Panc1 (cell line): ENCODE measurements around the gene CNTN4.

Source experiments
- CTCF ChIP-seq: fragments of 450-650 bp; IDR thresholded peaks from 2 replicates; pipeline ENCODE4 v1.5.1; 2017; ENCODE audit warnings: mild to moderate bottlenecking
- REST ChIP-seq, 2 experiments: IDR thresholded peaks; 2 replicates each; pipeline ENCODE4 v1.6.1; 2011 to 2012; ENCODE audit warnings: low read depth in 2 of 2, control low read depth in 1 of 2, low read length in 1 of 2, mild to moderate bottlenecking in 1 of 2, moderate library complexity in 1 of 2; ENCODE audit not compliant: insufficient read depth in 1 of 2

DNA sequence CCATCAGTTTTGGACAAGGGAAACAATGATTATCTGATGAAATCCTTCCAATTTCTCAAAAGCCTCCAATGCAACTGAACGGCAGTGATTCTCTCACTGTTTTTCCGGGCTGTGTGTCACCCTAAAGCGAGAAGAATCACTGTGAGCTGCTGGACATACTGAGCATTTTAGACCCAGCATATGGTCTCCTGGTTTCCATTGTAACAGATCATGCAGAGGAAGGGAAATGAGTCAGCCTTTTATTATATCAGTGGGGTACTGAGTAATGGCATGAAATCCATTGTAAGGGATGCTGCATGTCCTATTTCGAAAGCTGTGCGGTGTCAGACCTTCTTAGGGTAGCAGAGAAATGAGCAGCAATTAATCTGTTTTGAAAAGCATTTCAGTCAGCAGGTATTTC is 724.4 kb downstream of the CNTN4 start:
- TF ChIP-seq REST (IDR thresholded peaks at IDR 0.05; ENCODE audit: insufficient read depth in 1 of 2, low read depth in 2 of 2, low read length in 1 of 2), result no peak
- TF ChIP-seq CTCF, result no peak
